Measurements from ENCODE around the gene RTN1. TPM values are rescaled to one million over a fixed set of nuclear protein-coding genes. Genes with fewer than 3 reads are reported as not detected.

RTN1 gene
- total RNA-seq, 6 experiments from 2014 or later = 0.37 to 1.9 (median 0.53) TPM

DNA sequence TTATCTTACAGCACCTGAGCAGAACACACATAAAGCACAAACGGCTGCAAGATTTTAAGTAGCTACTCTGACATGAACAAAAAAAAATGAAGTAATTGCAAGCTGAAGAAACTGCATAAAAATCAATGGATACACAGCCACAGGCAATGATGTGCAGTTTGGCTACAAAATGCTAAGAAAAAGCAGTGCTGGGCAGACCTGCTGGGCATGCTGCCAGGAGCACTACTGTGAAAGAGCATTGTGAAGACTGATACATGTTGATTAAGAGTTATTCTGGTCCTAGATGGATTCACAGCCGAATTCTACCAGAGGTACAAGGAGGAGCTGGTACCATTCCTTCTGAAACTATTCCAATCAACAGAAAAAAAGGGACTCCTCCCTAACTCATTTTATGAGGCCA lies 20.1 kb upstream of the RTN1 start:
- TF ChIP-seq, protein P1, sequence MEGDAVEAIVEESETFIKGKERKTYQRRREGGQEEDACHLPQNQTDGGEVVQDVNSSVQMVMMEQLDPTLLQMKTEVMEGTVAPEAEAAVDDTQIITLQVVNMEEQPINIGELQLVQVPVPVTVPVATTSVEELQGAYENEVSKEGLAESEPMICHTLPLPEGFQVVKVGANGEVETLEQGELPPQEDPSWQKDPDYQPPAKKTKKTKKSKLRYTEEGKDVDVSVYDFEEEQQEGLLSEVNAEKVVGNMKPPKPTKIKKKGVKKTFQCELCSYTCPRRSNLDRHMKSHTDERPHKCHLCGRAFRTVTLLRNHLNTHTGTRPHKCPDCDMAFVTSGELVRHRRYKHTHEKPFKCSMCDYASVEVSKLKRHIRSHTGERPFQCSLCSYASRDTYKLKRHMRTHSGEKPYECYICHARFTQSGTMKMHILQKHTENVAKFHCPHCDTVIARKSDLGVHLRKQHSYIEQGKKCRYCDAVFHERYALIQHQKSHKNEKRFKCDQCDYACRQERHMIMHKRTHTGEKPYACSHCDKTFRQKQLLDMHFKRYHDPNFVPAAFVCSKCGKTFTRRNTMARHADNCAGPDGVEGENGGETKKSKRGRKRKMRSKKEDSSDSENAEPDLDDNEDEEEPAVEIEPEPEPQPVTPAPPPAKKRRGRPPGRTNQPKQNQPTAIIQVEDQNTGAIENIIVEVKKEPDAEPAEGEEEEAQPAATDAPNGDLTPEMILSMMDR (IDR thresholded peaks at IDR 0.05) = no peak
- TF ChIP-seq POLR2A (IDR thresholded peaks at IDR 0.05) = no peak
- intact Hi-C loops (cut with DNase I) = no loop called here
- DNase-seq = no peak
- no peaks in the 10 kb centered on the region for H3K9me3 ChIP-seq
- no peaks in the 10 kb centered on the region for H3K27me3 ChIP-seq
- H3K4me3 ChIP-seq = no peak overlapping the region
- WGBS (ENCODE audit: insufficient coverage, low coverage, low lambda C conversion rate, missing lambda C conversion rate) = 6% methylated on average over 1 of the region's 2 CpGs
- ATAC-seq = no peak
- H3K27ac ChIP-seq = no peak overlapping the region
- H3K4me1 ChIP-seq = no peaks in the 10 kb centered on the region
- no peaks in the 10 kb centered on the region for H3K36me3 ChIP-seq

DNA sequence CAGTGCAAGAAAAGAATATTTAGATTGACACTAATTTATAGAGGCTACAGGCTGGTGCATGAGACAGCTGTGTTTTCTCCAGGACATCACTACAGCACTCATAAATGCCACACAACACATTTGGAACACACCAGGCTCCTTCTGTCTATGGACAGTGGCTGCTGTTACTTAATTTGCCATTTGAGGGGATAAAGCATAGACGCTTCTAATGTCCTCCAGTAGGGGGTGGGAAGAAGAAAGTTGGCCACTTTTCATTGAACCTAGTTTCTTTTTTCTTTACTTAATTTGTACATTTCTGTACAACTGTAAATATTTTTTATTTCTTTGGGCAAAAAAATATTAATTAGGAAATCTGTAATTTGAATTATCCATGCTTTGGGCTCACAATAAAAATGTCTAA lies 12.4 kb upstream of the RTN1 start:
- ATAC-seq = no peak
- H3K4me3 ChIP-seq = no peak overlapping the region
- whole genome bisulfite sequencing (ENCODE audit: insufficient coverage, low coverage, low lambda C conversion rate, missing lambda C conversion rate) = 36% methylated on average over 1 of the region's 1 CpG
- DNase-seq = no peak
- H3K4me1 ChIP-seq = no peaks in the 10 kb centered on the region
- TF ChIP-seq, protein P1 (IDR thresholded peaks at IDR 0.05) = peak in 2 of 4 donors; percentile 16 to 26
- TF ChIP-seq POLR2A (IDR thresholded peaks at IDR 0.05) = no peak
- H3K9me3 ChIP-seq = no peaks in the 10 kb centered on the region
- no peaks in the 10 kb centered on the region for H3K27me3 ChIP-seq
- H3K27ac ChIP-seq = no peak overlapping the region
- no peaks in the 10 kb centered on the region for H3K36me3 ChIP-seq
- intact Hi-C loops (cut with DNase I) = loop anchor here in 1 of 2 donors (10.0 kb wide), 1 partner anchor 168 kb away; no protein-coding TSS in a partner anchor

DNA sequence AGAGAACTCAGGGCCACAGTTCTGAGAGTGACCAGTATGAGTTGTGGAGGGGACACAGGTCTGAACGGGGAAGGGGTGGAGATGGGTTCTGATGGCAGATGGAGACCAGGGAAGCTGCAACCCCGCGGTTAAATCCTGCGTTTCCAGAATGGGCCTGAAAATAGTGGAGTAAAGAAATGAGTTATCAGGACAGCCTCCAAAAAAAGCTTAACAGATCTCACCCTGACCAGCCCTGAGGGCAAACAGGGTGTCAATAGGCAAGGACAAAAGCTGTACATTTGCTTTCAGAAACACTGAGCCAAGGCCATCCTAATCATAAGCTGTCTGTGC lies 555 bp upstream of the RTN1 start:
- ATAC-seq = no peak
- H3K9me3 ChIP-seq = no peaks in the 10 kb centered on the region

DNA sequence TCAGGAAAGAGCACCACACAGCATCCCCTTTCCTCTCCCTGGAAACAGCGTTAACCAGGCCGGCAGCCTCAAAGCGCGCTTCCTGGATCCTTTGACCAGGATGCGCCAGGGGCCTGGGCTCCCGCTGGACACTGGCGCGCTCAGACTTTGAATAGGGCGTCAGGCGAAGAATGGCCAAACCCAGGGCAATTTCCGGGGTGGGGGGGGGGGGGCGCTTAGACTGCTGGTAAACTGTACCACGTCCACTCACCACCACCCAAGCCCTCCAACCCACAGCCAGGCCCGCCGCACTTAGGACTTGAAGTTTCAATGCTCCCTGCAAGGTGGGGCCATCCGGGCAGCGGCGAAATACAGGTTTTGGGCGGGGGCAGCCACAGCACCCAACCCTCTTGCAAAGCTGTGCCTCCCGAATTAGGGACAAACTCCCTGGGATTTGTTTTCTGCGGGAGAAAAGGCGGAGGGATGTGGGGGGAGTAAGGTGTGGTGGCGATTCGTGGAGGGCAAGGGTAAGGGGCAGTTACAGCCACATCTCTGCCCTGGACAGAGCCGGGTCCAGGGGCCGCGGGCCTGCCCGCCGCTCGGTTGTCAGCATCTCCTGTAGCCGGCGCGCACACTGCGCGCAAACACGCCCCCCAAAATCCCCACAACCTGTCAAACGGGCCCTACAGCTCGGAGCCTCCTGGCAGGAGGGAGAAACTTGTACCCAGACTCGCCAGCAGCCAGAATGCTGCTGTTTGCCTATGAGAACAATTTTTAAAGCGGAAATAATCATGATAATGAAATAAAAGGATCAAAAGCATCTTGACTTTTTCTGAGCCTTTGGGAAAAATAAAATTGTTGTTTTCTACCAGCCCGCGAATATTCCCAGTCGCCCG lies 958 bp downstream of the RTN1 start:
- Histone ChIP-seq H3K4me1 (peaks cover 0 to 8% (median 0%) of the 10 kb centered on the region in 4 donors), H3K9me3 (no peaks in the 10 kb centered on the region), H3K4me3 (peak overlapping the region; percentile 41 to 59 (median 41)), H3K36me3 (no peaks in the 10 kb centered on the region), H3K27ac (no peak overlapping the region), H3K27me3 (peaks cover 0 to 14% of the 10 kb centered on the region in 2 donors)
- no peak for DNase-seq
- intact Hi-C loops (cut with DNase I) = no loop called here
- 16% methylated on average over 31 of the region's 44 CpGs for WGBS (ENCODE audit: insufficient coverage, low coverage, low lambda C conversion rate, missing lambda C conversion rate)
- TF ChIP-seq, protein P1 (IDR thresholded peaks at IDR 0.05) = no peak
- TF ChIP-seq POLR2A (IDR thresholded peaks at IDR 0.05) = no peak
- no peak for ATAC-seq

More for the DNA sequence above, 555 bp upstream of the RTN1 start:
- Histone ChIP-seq H3K27ac (no peak overlapping the region), H3K36me3 (no peaks in the 10 kb centered on the region), H3K4me3 (peak overlapping the region in 1 of 3 donors; percentile 41), H3K27me3 (peaks cover 0 to 14% of the 10 kb centered on the region in 2 donors), H3K4me1 (peaks cover 0 to 8% (median 0%) of the 10 kb centered on the region in 4 donors)
- TF ChIP-seq, protein P1 (IDR thresholded peaks at IDR 0.05) = no peak
- no peak for TF ChIP-seq POLR2A (IDR thresholded peaks at IDR 0.05)
- DNase-seq = no peak
- intact Hi-C loops (cut with DNase I) = no loop called here
- 3% methylated on average over 4 of the region's 4 CpGs for whole genome bisulfite sequencing (ENCODE audit: insufficient coverage, low coverage, low lambda C conversion rate, missing lambda C conversion rate)
